ENCODE measurements around the gene L3MBTL4. TPM values are rescaled to one million over a fixed set of nuclear protein-coding genes. Genes with fewer than 3 reads are reported as not detected.

The L3MBTL4 gene
- total and polyA plus RNA-seq, 4 donors = 2.3 to 15.0 (median 5.0) TPM

- TF ChIP-seq REST (IDR thresholded peaks at IDR 0.05) = no peak
Measured at GRCh38 chr18:6023551-6023950, 391.2 kb downstream of the L3MBTL4 start (continued).

GRCh38 chr18:6022845-6023244 is 391.9 kb downstream of the L3MBTL4 start:
- peaks cover 0 to 2% (median 0%) of the 10 kb centered on the region in 4 donors for H3K36me3 ChIP-seq (ENCODE audit: control insufficient read depth in 4 of 4, insufficient read depth in 3 of 4, low read depth in 1 of 4, low read length in 3 of 4)
- DNase-seq (ENCODE audit: low spot score) = no peak
- H3K4me1 ChIP-seq (ENCODE audit: control insufficient read depth in 4 of 4, insufficient read depth in 4 of 4, low read length in 3 of 4) = no peaks in the 10 kb centered on the region
- H3K27ac ChIP-seq (ENCODE audit: low read depth in 1 of 2, low read length in 2 of 2) = no peak overlapping the region
- WGBS = 86% methylated on average over 5 of the region's 5 CpGs
- no peak overlapping the region for H3K4me3 ChIP-seq (ENCODE audit: low read depth in 1 of 3, low read length in 3 of 3)
- no peak for TF ChIP-seq JUND (IDR thresholded peaks at IDR 0.05)
- no peak for TF ChIP-seq YY1 (IDR thresholded peaks at IDR 0.05)
- TF ChIP-seq NR2F2 (IDR thresholded peaks at IDR 0.05) = no peak
- TF ChIP-seq RAD21 (IDR thresholded peaks at IDR 0.05) = no peak
- no peak for TF ChIP-seq HNF4A (conservative IDR thresholded peaks at IDR 0.05)
- TF ChIP-seq EGR1 (IDR thresholded peaks at IDR 0.05; ENCODE audit: low read depth in 2 of 2) = no peak
- no peak for TF ChIP-seq TAF1 (conservative IDR thresholded peaks at IDR 0.05)
- no peak for TF ChIP-seq SP1 (IDR thresholded peaks at IDR 0.05)
- TF ChIP-seq MAX (IDR thresholded peaks at IDR 0.05) = no peak
- no peak for TF ChIP-seq HNF4G (IDR thresholded peaks at IDR 0.05)
- TF ChIP-seq RXRA (IDR thresholded peaks at IDR 0.05) = no peak
- no peak for TF ChIP-seq ATF3 (IDR thresholded peaks at IDR 0.05)
- no peak for TF ChIP-seq CTCF (IDR thresholded peaks at IDR 0.05; ENCODE audit: low read depth, low read length, missing input control)
- TF ChIP-seq GABPA (IDR thresholded peaks at IDR 0.05 in 1 of 2, conservative IDR thresholded peaks at IDR 0.05 in 1 of 2) = no peak
- no peak for TF ChIP-seq FOXA2 (IDR thresholded peaks at IDR 0.05)
- no peak for TF ChIP-seq REST (IDR thresholded peaks at IDR 0.05)
- TF ChIP-seq FOXA1 (IDR thresholded peaks at IDR 0.05) = no peak
- TF ChIP-seq ZBTB33 (IDR thresholded peaks at IDR 0.05) = no peak
- no peaks in the 10 kb centered on the region for H3K27me3 ChIP-seq (ENCODE audit: control insufficient read depth in 4 of 4, insufficient read depth in 4 of 4, low read length in 3 of 4)
- H3K9ac ChIP-seq (ENCODE audit: low read depth in 1 of 2, low read length in 2 of 2) = no peak overlapping the region
- H3K9me3 ChIP-seq (ENCODE audit: control insufficient read depth in 4 of 4, low read length in 3 of 4) = no peaks in the 10 kb centered on the region

All from liver (tissue), 9 donors.